ENCODE measurements around the gene MZF1.
"Not testable (repeated sequence)": the region's sequence is repeated elsewhere in the genome, so short reads cannot be mapped to it uniquely, and the experiment has no call there.

The MZF1 gene

GRCh38 chr19:58572818-58573657, at the start of gene MZF1:
Gene MZF1, minus strand, starts transcription at chr19:58573335. Its CDS starts 1,946 bp downstream, at chr19:58571389.
- ChIA-PET POLR2A (ENCODE audit: low non-redundant PET) (no interaction called here), CTCF (interaction anchor here (0.5 kb wide), 1 partner anchor 11 kb away, joined by 3 read pairs; no protein-coding TSS in a partner anchor)
- DNase-seq (ENCODE audit: low spot score) = peak; percentile 97
- peak within 1 kb of the TSS; percentile 96 for H3K27ac ChIP-seq
- TF ChIP-seq CTCF (conservative IDR thresholded peaks at IDR 0.05; ENCODE audit: low read depth) = no peak

GRCh38 chr19:58607213-58607612, 34.1 kb upstream of the MZF1 start:
- DNase-seq (ENCODE audit: low spot score); POLR2A ChIA-PET (ENCODE audit: low non-redundant PET); H3K27ac ChIP-seq; CTCF ChIA-PET: not testable (repeated sequence)

GRCh38 chr19:58606251-58606896, 33.2 kb upstream of the MZF1 start:
- H3K27ac ChIP-seq; CTCF ChIA-PET; POLR2A ChIA-PET (ENCODE audit: low non-redundant PET); DNase-seq (ENCODE audit: low spot score): not testable (repeated sequence)
- TF ChIP-seq CTCF (conservative IDR thresholded peaks at IDR 0.05; ENCODE audit: low read depth) = 0 out of 2 replicates have a peak, but pooled peaks have one; percentile 18

GRCh38 chr19:58586133-58586765, 13.1 kb upstream of the MZF1 start:
- ChIA-PET POLR2A (ENCODE audit: low non-redundant PET) (no interaction called here), CTCF (no interaction called here)
- no peak for DNase-seq (ENCODE audit: low spot score)
- H3K27ac ChIP-seq = 0 out of 2 replicates have a peak overlapping the region, but pooled peaks have one; percentile 16
- no peak for TF ChIP-seq CTCF (conservative IDR thresholded peaks at IDR 0.05; ENCODE audit: low read depth)

- ChIA-PET POLR2A (ENCODE audit: low non-redundant PET) (no interaction called here), CTCF (no interaction called here)
- TF ChIP-seq CTCF (conservative IDR thresholded peaks at IDR 0.05; ENCODE audit: low read depth) = no peak
- no peak for DNase-seq (ENCODE audit: low spot score)
- 0 out of 2 replicates have a peak overlapping the region, but pooled peaks have one; percentile 16 for H3K27ac ChIP-seq
Measured at GRCh38 chr19:58585442-58586132, 12.5 kb upstream of the MZF1 start.

GRCh38 chr19:58584498-58585441, 11.6 kb upstream of the MZF1 start:
- no peak overlapping the region for H3K27ac ChIP-seq
- TF ChIP-seq CTCF (conservative IDR thresholded peaks at IDR 0.05; ENCODE audit: low read depth) = no peak
- DNase-seq (ENCODE audit: low spot score) = no peak
- ChIA-PET POLR2A (ENCODE audit: low non-redundant PET) (no interaction called here), CTCF (interaction anchor here (1.2 kb wide), 1 partner anchor 9 kb away, joined by 3 read pairs; no protein-coding TSS in a partner anchor)
